Lower lobe of right lung (tissue), 2 donors: Measurements from ENCODE around the gene INTS1. TPM values are rescaled to one million over a fixed set of nuclear protein-coding genes. Genes with fewer than 3 reads are reported as not detected.

Experiments
- ATAC-seq, 2 donors: fragments of 200-7000 bp; cut with Tn5 transposase; one replicate each; pipeline ENCODE4 v1.9.1; 2020 to 2022; ENCODE audit warnings: mild to moderate bottlenecking in 2 of 2, moderate library complexity in 2 of 2
- DNase-seq: peaks from one replicate; pipeline ENCODE4 v3.0.0-alpha.2; 2020
- H3K27ac ChIP-seq: fragments of 200-600 bp; one replicate; pipeline ENCODE4 v1.8.0; 2022
- H3K27me3 ChIP-seq: fragments of 200-600 bp; one replicate; pipeline ENCODE4 v1.8.0; 2022; ENCODE audit warnings: low read depth
- H3K36me3 ChIP-seq: fragments of 200-600 bp; one replicate; pipeline ENCODE4 v1.8.0; 2022; ENCODE audit warnings: mild to moderate bottlenecking
- H3K4me1 ChIP-seq: fragments of 200-600 bp; one replicate; pipeline ENCODE4 v1.8.0; 2022
- H3K4me3 ChIP-seq: fragments of 200-600 bp; one replicate; pipeline ENCODE4 v1.8.0; 2022; ENCODE audit warnings: mild to moderate bottlenecking
- H3K9me3 ChIP-seq: fragments of 200-600 bp; one replicate; pipeline ENCODE4 v1.8.0; 2022
- CTCF ChIP-seq: fragments of 200-600 bp; IDR thresholded peaks from one replicate; pipeline ENCODE4 v1.8.0; 2022; ENCODE audit warnings: antibody characterized with exemption, mild to moderate bottlenecking
- intact Hi-C: fragments of 100-400 bp; cut with DNase I; formaldehyde crosslinking; loops from one replicate; pipeline ENCODE4 v1.11.0; 2022
- total RNA-seq: library from RNA; stranded (reverse); fragmentation: NEBNext Ultra II Directional; extraction: Animal tissue kit (Norgen Biotek cat#: 25700); gene quantifications from one replicate; pipeline ENCODE4 v1.2.1, GENCODE V29; 2021
- donor health status: DM: no; HTN: yes; CAD: no; lungs with severe emphysema.

Gene INTS1
- total RNA-seq, 1 donor from 2014 or later, result 50.8 TPM

- no peak overlapping the region for H3K27ac ChIP-seq
- no peak for DNase-seq
- ATAC-seq, result no peak
- peaks cover 37% of the 10 kb centered on the region for H3K27me3 ChIP-seq
- no peak overlapping the region for H3K4me3 ChIP-seq
- H3K36me3 ChIP-seq, result no peaks in the 10 kb centered on the region
- H3K9me3 ChIP-seq, result no peaks in the 10 kb centered on the region
- TF ChIP-seq CTCF, result no peak
- intact Hi-C loops, result no loop called here
- peaks cover 7% of the 10 kb centered on the region for H3K4me1 ChIP-seq
Observed at GRCh38 chr7:1430056-1430845, 73.9 kb downstream of the INTS1 start.

- intact Hi-C loops, result no loop called here
- Histone ChIP-seq H3K27ac (no peak overlapping the region), H3K9me3 (no peaks in the 10 kb centered on the region), H3K4me3 (no peak overlapping the region), H3K4me1 (peaks cover 7% of the 10 kb centered on the region), H3K27me3 (peaks cover 37% of the 10 kb centered on the region), H3K36me3 (no peaks in the 10 kb centered on the region)
- TF ChIP-seq CTCF, result no peak
- no peak for DNase-seq
- no peak for ATAC-seq
Observed at GRCh38 chr7:1428941-1429501, 75.2 kb downstream of the INTS1 start.

- no peak overlapping the region for H3K4me3 ChIP-seq
- TF ChIP-seq CTCF, result no peak
- DNase-seq (no peak), ATAC-seq (no peak)
- H3K9me3 ChIP-seq, result no peaks in the 10 kb centered on the region
- peaks cover under 1% of the 10 kb centered on the region for H3K4me1 ChIP-seq
- H3K27ac ChIP-seq, result no peak overlapping the region
- H3K36me3 ChIP-seq, result no peaks in the 10 kb centered on the region
- intact Hi-C loops, result no loop called here
- peaks cover 44% of the 10 kb centered on the region for H3K27me3 ChIP-seq
Observed at GRCh38 chr7:1427064-1427657, 77.0 kb downstream of the INTS1 start.

- TF ChIP-seq CTCF, result no peak
- no peaks in the 10 kb centered on the region for H3K9me3 ChIP-seq
- no peak overlapping the region for H3K27ac ChIP-seq
- no peak for ATAC-seq
- H3K36me3 ChIP-seq, result no peaks in the 10 kb centered on the region
- H3K4me1 ChIP-seq, result no peaks in the 10 kb centered on the region
- no peak for DNase-seq
- intact Hi-C loops, result no loop called here
- H3K4me3 ChIP-seq, result no peak overlapping the region
- peaks cover 45% of the 10 kb centered on the region for H3K27me3 ChIP-seq
Observed at GRCh38 chr7:1426474-1426873, 77.7 kb downstream of the INTS1 start.

- no peak for ATAC-seq
- Histone ChIP-seq H3K27ac (no peak overlapping the region), H3K4me3 (no peak overlapping the region), H3K9me3 (no peaks in the 10 kb centered on the region), H3K36me3 (no peaks in the 10 kb centered on the region), H3K4me1 (no peaks in the 10 kb centered on the region), H3K27me3 (peaks cover 47% of the 10 kb centered on the region)
- no peak for TF ChIP-seq CTCF
- intact Hi-C loops, result no loop called here
- no peak for DNase-seq
Observed at GRCh38 chr7:1425292-1426136, 78.7 kb downstream of the INTS1 start.
